ENCODE data around the gene PCSK7. TPM values are rescaled to one million over a fixed set of nuclear protein-coding genes. Genes with fewer than 3 reads are reported as not detected.
A peak's percentile ranks its signal among the peaks of the same experiment; 100 is the strongest.

Gene PCSK7
- total RNA-seq, 4 donors from 2014 or later = 37.6 to 83.2 (median 56.0) TPM

DNA sequence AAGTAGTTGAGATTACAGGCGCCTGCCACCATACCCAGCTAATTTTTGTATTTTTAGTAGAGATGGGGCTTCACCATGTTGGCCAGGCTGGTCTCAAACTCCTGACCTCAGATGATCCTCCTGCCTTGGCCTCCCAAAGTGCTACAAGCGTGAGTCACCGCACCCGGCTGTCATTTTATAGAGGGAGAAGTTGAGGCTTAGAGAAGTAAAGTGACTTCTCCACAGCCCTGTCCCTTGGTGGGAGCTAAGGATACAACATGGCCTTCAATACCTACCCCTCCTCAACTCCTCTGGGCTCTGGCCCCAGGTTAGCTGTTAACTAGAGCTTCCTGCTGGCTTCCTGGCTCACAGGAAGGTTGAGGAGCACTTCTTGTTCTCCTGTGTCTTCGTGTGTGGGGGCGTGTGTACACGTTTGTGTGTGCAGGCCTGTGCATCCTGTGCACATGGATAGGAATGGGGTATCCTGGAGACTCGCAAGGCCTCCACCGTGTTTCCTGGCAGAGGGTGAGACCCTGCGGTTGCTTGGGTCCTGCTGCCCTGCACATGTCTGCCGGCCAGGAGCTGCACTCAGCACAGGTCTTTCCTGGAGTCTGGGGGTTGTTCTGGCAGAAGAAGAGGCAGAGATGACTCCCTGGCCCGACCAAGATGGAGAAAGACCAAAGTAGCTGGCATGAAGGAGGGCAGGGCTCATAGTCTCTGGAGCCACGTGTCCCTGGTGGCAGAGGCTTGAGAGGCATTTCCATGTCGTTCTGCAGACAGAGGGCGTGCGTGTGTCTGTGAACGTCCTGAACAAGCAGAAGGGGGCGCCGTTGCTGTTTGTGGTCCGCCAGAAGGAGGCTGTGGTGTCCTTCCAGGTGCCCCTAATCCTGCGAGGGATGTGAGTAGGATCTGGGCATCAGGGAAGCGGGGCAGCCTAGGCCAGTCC is 51.0 kb downstream of the PCSK7 start:
- intact Hi-C loops (cut with DNase I; ENCODE audit: low total_unique reads) = no loop called here
- TF ChIP-seq, protein P1, sequence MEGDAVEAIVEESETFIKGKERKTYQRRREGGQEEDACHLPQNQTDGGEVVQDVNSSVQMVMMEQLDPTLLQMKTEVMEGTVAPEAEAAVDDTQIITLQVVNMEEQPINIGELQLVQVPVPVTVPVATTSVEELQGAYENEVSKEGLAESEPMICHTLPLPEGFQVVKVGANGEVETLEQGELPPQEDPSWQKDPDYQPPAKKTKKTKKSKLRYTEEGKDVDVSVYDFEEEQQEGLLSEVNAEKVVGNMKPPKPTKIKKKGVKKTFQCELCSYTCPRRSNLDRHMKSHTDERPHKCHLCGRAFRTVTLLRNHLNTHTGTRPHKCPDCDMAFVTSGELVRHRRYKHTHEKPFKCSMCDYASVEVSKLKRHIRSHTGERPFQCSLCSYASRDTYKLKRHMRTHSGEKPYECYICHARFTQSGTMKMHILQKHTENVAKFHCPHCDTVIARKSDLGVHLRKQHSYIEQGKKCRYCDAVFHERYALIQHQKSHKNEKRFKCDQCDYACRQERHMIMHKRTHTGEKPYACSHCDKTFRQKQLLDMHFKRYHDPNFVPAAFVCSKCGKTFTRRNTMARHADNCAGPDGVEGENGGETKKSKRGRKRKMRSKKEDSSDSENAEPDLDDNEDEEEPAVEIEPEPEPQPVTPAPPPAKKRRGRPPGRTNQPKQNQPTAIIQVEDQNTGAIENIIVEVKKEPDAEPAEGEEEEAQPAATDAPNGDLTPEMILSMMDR (IDR thresholded peaks at IDR 0.05) = peak in 1 of 3 donors; percentile 18
- no peak for TF ChIP-seq POLR2A (IDR thresholded peaks at IDR 0.05)
- DNase-seq (ENCODE audit: low spot score in 2 of 2) = peak; percentile 60 to 89
- 45 to 50% methylated on average over 21 to 22 of the region's 22 CpGs for WGBS, 2 donors
- no peak overlapping the region for H3K4me3 ChIP-seq (ENCODE audit: low read depth, poor library complexity, severe bottlenecking)

DNA sequence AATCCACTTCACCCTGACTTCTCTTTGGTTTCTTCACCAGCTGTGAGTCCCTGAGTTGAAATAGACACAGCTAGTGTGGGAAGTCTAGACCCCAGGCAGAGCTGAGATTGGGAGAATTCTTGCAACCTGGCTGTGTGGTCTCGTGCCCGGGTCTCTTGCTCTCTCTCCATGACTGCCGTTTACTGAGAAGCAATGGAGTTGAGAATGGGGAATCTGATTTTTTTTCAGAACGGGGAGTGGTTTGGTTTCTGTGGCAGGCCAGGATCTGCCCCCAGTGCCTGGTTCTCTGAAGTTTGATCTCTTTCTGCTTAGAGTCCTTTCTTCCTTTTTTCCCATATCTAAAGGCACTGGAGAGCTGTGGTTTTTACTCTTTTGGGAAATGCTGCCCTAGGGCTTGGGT is 51.9 kb downstream of the PCSK7 start:
- peak in 1 of 2 donors; percentile 45 for DNase-seq (ENCODE audit: low spot score in 2 of 2)
- TF ChIP-seq, protein P1 (IDR thresholded peaks at IDR 0.05) = no peak
- TF ChIP-seq POLR2A (IDR thresholded peaks at IDR 0.05) = no peak
- no peak overlapping the region for H3K4me3 ChIP-seq (ENCODE audit: low read depth, poor library complexity, severe bottlenecking)
- intact Hi-C loops (cut with DNase I; ENCODE audit: low total_unique reads) = no loop called here
- 8% methylated on average over 4 of the region's 4 CpGs for WGBS, 2 donors

DNA sequence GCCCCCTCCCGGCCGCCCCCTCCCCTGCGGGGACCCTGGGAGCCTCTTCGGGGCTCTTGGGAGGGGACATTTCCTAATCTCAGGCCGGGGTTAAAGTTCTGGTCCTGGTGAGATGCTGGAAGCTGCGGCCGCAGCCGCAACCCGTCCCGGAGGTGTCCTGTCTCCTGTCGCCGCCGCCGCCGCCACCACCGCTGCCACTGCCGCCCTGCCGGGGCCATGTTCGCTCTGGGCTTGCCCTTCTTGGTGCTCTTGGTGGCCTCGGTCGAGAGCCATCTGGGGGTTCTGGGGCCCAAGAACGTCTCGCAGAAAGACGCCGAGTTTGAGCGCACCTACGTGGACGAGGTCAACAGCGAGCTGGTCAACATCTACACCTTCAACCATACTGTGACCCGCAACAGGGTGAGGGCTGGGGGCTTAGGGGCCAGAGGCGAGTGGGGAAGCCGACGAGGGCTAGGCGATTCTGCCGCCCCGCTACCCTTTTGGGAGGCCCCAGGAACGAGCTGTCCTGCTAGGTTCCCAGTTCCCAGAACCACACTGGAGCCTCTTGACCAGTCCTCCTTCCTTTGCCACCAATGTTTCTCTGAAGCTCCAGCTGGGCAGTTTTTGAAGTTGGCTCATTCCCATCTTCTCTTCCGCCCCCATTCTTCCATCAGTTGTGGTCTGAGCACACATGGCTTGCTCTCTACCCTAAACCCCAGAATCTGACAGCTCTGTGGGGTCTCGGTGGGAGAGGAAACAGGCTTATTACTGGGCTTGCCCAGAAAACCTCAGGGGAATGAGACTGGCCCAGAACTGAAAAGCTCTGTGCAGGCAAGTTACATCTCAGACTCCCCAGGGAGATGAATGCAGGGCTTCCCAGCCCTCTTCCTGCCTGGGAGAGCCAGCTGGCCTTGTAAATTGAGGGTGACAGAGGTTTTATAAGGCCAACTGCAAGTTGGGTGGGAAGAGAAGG is 52.5 kb downstream of the PCSK7 start:
- peak overlapping the region; percentile 49 for H3K4me3 ChIP-seq (ENCODE audit: low read depth, poor library complexity, severe bottlenecking)
- TF ChIP-seq, protein P1 (IDR thresholded peaks at IDR 0.05) = no peak
- no peak for TF ChIP-seq POLR2A (IDR thresholded peaks at IDR 0.05)
- intact Hi-C loops (cut with DNase I; ENCODE audit: low total_unique reads) = no loop called here
- WGBS, 2 donors = 1% methylated on average over 23 to 34 of the region's 39 CpGs
- DNase-seq (ENCODE audit: low spot score in 2 of 2) = peak in 1 of 2 donors; percentile 88

DNA sequence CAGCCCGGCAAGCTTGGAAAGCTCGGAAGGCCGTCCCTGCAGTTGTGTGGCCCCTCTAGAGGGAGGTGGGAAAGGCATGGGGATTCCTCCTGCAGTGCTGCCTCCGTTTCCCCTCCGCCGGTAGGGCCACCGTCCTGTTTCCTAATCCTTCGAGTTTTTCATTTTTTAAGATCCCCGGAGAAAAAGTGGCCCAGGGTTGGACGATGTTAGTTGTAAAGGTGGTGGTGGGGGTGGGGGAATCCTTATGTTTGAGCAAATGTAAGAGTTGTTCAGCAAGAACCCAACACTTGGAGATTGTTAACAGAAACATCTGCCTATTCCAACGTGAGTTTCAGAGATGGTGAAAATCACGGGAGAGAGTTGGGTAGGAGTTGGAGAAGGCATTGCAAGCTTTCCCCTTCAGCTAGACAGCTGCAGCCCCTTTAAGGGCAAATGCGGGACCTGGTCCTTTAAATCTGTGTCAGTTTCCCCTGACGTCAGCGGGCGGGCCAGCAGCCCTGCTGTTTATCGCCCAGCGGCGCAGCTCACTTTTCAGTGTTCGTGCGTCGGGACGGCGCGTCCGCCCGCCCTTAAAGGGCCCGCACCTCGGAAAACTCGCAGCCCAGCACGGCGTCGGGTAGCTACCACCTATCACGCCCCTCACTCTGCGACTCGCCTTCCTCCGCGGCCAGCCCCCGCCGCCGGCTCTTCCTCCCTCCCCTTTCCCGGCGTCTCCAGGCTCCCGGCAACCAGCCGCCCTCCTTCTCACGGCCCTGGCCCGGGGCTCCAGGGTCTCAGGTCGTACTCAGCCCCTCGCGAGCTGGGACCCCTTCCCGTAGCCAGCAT is 53.5 kb downstream of the PCSK7 start, which contains the start of gene SIDT2:
SIDT2 (plus strand) TSS at position 534 of the 825 bp plus-strand sequence. CDS start 521 bp downstream, outside the sequence.
- H3K4me3 ChIP-seq (ENCODE audit: low read depth, poor library complexity, severe bottlenecking) = peak within 1 kb of the TSS; percentile 49
- WGBS, 2 donors = 1% methylated on average over 46 to 49 of the region's 51 CpGs
- DNase-seq (ENCODE audit: low spot score in 2 of 2) = peak; percentile 92 to 99
- intact Hi-C loops (cut with DNase I; ENCODE audit: low total_unique reads) = no loop called here
- TF ChIP-seq POLR2A (IDR thresholded peaks at IDR 0.05) = no peak
- TF ChIP-seq, protein P1 (IDR thresholded peaks at IDR 0.05) = no peak

Data from lower leg skin (tissue), 4 donors.